Inflammatory macrophage treated with lipopolysaccharide for 1 hour (primary cell): ENCODE measurements around the gene MAN1A1.
"Not testable (repeated sequence)": the region's sequence is repeated elsewhere in the genome, so short reads cannot be mapped to it uniquely, and the experiment has no call there.

Experiments used
- DNase-seq, 2 donors: peaks; one replicate each; pipeline ENCODE4 v3.0.0-alpha.2; 2020 to 2022

The MAN1A1 gene

DNA sequence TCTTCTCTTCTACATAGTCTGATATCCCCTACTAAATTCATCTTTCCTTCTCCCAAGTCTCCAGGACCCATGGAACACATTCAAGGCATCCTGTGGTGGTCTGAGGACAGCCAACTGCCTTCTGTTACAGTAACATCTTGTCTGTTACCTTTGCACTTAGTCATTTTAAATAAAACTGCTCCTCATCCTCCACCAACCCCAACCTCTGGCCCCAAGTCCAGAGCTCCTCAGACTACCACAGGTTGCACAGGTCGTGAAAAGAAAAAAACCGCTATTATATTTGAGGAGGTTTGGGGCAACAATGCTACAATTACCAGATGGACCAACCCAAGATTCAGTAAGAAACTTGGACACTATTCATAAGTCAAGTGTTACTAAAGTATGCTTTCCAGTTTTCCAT lies 49.9 kb downstream of the MAN1A1 start:
- DNase-seq: no peak

DNA sequence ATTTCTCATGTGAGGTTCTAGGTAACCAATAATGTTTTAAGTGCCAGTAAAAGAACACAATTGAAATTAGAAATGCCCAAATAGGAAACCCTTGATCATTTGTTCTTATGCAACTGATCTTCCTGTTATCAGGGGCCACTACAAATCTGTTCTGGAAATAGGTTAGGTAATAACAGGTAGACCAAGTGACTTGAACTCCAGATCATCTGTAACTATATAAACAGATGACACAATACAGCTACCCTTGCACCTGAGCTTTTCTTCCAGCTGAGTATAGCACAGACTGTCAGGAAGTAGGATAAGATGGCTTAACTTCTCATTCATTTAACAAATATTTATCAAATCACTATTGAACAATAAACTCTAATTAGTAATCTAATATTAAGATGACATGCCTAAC lies 52.5 kb downstream of the MAN1A1 start:
- DNase-seq: no peak

DNA sequence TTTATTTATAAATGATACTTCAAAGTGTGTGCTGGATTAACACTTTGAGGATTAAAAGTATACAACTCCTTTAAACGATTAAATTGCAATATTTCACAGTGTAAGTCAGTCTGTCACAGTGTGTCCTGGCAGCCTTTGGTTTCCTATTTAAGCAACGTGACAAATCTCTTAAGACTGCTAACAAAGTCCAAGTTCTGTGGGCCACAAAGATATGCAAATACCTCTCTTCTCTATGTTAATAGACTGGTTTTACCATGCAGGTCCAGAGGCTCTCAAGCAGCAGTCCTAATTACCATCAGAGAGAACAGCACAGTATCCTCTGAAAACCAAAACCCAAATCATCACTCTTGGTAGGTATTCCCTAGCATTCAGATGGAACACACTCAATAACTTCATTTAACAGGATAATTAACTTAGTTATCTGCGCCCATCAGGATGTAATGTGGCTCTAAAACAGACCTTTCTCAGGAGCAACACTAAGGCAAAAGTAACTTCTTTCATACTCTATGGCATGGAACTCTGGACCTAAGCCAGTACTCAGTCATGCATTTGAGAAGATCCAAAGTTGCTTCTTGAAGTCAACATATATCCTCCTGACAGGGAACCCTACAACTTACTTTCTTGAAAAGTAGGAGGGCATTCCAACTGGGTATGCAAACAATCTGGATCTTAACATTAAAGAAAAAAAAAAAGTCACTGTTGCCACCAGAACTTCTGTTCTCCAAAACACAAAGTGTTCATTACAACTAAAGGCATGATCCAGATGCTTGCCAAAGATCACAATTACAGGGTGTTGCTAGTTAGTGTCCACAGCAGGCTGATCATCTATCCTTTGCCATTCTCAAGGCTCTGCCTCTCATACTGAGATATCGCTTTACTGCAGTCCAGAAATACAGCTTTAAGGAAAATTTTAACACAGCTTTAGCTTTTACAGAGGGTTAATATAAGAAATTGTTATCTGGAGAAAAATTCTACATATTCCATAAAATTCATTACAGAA lies 53.2 kb downstream of the MAN1A1 start:
- DNase-seq: no peak

DNA sequence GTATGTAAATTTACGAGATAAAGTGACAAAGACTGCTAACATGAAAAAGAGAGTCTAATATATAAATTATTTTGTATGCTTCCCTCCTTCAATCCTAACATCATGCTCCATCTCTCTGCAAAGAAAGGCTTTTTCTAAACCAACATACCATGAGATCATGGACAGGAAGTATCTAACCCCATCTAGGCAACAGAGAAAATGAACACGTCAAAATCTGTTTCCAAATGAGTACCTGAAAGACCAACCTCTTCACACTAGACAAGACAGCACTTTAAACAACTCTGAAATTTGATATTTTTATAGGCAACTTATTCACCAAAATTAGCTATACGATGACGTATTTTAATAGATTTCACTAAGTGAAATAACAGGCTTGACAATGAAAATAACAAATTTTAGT lies 54.6 kb downstream of the MAN1A1 start:
- no peak for DNase-seq

DNA sequence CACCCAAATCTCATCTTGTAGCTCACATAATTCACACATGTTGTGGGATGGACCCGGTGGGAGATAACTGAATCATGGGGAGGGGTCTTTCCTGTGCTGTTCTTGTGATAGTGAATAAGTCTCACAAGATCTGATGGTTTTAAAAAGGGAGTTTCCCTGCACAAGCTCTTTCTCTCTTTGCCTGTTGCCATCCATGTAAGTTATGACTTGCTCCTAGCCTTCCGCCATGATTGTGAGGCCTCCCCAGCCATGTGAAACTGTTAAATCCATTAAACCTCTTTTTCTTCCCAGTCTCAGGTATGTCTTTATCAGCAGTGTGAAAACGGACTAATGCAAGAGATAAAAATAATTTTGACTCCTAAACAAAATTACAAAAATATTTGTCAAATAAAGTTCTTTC lies 58.5 kb downstream of the MAN1A1 start:
- DNase-seq: not testable (repeated sequence)

DNA sequence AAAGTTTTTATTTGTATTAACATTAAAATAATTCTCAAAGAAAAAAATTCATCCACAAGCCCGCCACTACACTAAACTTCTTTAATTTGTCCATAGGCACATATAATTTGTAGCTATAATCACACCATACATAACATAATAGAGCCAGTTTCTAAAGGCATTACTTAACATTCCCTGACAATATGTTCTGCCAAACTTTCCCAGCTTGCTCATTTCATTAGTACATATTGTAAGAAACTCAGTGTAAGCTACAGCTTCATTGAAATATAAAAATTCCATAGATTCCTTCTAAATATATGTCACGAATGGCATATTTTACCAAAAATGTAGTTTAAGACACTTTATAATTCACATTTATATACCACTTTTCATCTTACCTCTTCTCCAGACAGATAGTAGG lies 59.3 kb downstream of the MAN1A1 start:
- no peak for DNase-seq

DNA sequence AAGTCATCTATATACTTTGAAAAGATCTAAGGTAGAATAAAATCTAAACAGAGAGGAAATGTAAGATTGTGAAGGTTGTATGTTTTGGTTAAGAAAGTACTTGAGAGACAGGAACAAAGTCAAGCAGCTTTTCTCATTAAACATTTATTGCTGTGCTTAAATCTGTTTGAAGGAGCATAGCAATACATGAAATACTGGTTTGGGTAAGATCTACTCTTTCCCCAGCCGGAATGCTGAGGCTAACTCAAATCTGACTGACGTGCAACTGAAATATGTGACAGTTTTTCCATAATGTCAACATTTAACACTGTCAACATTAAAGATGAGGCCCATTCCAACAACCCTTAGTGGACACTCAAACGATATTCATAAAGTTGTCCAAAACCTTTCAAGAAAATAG lies 59.9 kb downstream of the MAN1A1 start:
- DNase-seq: no peak

DNA sequence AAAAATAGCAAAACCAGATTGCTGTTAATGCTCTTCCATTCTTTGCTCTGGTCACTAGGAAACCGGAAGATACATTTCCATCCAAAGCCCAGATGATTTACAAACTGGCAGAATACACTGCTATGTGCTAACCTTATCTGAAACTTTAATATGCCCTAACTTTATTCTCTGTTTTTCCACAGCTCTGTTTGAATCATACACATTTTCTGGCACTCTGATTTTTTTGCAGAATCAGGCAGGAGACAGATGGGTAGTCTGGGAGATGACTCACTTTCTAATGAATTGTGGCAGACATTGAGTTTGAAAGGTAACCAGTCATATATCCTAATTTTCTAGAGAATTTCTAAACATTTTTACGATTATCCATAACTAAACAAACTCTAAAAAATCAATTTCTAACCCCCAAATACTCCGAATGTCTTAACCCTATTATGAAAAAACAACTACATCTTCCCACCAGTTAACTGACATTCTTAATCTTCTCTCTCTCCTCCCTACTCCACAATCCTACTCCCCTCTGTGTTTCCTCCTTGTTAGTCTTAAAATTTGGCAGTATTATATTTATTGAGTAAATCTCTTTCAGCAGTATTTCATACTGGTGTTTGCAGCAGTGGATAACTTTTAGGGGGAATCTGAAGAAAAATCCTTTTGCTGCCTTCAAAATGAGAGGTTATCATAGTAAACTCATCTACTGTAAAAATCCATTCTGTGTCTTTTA lies 63.5 kb downstream of the MAN1A1 start:
- no peak for DNase-seq

DNA sequence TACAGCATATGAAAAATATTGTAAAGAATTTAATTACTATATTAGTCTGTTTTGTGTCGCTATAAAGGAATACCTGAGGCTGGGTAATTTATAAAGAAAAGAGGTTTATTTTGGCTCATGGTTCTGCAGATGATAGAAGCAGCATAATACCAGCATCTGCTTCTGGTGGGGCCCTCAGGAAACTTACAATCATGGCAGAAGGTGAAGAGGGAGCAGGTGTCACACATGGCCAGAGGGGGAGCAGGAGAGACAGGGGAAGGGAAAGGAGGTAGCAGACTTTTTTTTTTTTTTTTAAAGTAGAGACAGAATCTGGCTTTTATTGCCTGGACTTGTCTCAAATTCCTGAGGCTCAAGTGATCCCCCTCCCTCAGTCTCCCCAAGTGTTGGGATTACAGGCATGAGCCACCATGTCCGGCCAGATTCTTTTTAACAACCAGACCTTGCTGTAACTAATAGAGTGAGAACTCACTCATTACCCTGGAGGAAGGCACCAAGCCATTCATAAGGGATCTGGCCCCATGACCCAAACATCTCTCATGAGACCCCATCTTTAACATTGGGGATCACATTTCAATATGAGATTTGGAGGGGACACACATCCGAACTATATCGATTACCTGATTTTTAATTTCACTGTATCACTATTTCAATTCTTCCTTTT lies 64.6 kb downstream of the MAN1A1 start:
- no peak for DNase-seq

DNA sequence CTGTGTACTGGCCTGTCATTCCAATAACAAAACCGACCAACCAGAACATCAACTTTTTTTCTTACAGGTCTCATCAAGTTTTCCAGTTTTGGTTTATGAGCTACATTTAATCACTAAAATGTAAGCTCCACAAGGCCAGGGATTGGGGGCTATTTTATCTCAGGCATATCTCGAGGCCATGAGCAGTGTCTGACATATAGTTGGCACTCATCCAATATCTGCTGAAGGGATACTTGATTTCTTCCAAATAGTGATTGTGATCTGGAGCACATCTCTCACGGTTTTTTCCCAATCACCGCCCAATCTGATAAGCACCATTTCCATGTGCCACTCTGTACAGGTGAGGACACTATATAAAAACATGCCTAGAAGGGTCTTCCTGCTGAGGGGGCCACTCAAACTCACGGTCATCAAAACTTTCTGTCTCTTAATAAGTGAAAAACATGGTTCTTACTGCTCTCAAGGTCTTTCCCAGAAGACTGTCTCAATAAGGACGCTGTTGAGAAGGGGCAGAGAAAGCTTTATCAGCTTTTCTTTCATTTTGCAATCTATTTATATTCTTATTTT lies 65.5 kb downstream of the MAN1A1 start:
- no peak for DNase-seq

DNA sequence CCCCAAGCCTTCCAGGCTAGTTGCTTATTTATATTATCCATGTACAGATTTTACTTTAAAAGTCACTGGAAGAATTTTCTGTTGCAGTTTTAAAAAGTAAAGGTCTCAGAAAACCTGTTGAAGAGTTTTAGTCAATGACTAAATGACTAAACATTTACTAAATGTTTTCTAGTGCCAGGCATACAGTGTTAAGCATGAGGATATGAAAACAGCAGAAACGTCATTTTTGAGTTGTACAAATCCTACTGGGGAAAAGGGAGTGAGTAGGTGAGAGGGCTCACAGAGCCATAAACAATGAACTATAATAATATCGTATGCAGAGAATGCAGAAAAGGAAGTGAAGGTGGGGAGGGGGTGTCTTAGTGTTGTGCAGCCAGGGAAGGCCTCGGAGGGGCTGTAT lies 66.3 kb downstream of the MAN1A1 start:
- no peak for DNase-seq

DNA sequence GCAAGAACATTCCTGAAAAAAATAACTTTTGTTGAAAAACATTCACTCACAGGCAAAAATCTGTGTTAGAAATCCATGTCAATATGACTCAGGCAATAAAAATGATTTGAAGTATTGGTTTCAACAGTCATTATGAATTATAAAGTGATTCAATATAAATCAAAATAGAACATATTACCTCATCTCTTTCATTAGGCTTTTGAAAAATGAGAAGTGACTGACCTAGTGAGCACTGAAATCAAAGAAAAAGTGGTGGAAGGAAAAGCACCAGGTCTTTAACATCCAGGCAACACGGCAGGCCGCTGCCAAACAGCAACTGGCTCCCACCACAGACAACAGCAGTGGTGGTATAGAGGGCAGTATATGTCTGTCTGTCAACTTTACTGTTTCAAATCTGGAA lies 68.9 kb downstream of the MAN1A1 start:
- no peak for DNase-seq

DNA sequence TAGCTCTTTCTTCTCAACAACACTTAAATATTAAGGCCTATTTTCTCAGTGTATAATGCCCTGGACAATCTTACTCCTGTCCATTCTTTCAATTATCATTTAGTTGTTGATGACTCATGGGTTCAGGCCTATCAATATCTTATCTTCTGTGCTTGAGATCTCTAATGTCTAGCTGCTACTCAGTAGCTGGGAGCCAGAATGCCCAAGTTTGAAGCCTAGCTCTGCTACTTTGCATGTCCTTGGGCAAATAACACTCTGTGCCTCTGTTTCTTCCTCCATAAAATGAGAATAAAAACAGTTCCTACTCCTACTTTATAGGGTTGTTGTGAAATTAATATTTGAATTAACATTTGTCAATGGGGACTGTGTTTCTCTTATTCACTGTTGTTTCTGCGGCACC lies 69.5 kb downstream of the MAN1A1 start:
- DNase-seq: no peak

DNA sequence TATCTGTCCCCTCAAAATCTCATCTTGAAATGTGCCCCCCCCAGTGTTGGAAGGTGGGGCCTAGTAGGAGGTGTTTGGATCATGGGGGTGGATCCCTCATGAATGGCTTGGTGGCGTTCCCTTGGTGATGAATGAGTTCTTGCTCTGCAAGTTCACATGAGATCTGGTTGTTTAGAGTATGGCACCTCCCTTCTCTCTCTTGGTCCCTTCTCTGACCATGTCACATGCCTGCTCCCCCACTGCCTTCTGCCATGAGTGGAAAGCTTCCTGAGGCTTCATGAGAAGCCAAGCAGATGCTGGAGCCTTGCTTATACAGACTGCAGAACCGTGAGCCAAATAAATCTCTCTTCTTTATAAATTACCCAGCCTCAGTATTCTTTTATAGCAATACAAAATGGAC lies 70.9 kb downstream of the MAN1A1 start:
- no peak for DNase-seq

DNA sequence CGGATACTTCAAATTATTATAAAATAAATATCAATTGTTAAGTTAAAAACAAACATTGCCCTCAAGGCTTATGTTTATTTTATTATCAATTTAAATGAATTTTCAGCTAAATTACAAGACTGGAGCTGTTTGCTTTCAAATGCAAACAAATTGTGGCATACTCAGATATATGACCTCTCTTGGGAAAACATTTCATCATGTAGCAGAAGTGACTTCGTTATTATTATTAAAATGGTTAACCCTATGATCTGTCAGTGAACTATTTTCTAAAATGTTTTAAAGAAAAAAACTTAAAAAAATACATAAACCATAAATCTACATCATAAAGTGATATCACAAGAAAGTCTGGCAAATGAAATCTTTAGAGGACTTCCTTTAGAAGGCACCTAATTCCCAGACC lies 72.5 kb downstream of the MAN1A1 start:
- no peak for DNase-seq

DNA sequence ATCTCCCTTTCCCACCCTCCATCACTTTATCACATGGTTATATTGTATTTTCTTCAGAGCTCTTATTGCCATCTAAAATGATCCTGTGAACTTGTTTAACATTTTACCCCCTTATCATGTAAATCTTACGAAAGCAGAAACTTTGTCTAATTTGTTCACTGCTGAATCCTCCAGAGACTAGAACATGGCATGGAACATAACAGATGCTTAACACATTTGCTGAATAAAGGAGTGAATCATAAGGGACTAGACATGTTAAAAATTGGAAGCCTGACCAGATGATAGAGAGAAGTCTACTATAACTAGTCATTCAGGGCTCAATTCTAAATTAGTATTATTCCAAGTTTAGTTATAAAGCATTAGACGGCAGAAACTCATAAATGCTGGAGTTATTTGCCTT lies 73.3 kb downstream of the MAN1A1 start:
- DNase-seq: no peak

DNA sequence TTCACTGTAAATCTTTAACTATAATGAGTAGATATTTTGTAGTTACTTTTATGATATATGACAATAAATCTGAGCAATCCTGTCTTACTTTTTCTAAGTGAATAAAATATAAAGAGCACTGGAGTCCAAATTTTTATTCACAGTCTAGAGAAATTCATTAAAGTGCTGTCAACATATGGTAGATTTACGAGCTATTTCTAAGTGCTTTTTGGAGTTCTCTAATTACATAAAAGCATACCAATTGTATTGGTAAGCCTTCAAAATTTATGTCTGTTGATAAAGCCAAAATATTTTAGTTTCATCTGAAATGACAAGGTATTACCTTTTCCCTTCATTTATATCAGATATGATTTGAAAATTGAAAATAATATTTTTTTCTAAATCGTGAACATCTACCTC lies 75.4 kb downstream of the MAN1A1 start:
- no peak for DNase-seq

DNA sequence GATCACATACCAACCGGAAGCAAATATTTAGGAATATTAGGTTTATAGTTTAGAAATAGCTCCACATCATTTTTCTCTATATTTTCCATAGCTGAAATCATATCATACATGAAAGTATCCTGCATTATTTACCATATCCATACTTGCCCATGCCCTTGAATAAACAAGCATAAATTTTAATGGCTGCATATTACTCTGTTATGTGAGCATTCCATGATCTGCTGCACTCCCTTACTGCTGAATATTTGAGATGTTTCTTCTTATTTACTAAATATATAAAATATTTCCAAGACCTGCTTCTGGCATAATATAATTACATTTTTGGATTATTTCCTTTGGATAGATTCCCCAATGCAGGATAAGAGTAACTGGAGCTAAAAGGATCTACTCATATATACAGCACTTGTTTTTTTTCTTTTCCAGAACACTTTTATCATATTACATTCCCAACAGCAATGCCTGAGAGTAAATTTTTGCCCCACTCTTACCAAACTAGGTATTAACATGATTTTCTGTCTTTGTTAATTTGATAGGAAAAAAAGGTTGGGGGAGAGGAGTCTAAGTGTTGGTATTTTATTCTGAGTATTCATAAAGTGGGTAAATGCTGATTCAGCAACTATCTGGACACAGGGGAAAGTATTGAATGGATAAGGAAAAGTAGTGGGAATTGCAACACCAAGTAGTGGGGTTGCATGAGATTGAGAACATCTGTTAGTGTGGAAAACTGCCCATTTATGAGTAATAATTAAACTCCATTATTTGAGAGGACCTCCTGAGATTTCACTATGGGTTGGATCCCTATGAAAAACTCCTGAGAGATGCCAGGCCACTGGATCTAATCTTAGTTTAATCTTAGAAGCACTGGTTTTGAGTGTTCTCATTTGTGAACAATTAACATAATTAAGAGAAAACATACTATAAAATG lies 76.0 kb downstream of the MAN1A1 start:
- no peak for DNase-seq

DNA sequence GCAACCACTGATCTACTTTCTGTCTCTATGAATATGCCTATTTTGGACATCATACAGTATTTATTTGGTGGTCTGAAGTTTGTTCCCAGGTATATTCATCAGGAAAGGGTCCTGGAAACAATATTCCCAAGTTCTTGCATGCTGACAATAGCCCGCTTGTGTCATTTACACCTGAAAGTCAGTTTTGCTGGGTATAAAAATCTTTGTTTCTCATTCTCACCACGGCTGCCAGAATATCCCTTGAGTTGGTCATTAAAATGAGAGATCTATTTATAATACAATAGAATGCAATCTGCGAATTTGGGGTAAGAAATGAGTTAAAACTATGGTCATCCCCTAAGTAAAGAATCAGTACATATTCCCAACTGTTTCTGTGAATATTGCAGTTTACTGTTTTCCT lies 79.0 kb downstream of the MAN1A1 start:
- no peak for DNase-seq

DNA sequence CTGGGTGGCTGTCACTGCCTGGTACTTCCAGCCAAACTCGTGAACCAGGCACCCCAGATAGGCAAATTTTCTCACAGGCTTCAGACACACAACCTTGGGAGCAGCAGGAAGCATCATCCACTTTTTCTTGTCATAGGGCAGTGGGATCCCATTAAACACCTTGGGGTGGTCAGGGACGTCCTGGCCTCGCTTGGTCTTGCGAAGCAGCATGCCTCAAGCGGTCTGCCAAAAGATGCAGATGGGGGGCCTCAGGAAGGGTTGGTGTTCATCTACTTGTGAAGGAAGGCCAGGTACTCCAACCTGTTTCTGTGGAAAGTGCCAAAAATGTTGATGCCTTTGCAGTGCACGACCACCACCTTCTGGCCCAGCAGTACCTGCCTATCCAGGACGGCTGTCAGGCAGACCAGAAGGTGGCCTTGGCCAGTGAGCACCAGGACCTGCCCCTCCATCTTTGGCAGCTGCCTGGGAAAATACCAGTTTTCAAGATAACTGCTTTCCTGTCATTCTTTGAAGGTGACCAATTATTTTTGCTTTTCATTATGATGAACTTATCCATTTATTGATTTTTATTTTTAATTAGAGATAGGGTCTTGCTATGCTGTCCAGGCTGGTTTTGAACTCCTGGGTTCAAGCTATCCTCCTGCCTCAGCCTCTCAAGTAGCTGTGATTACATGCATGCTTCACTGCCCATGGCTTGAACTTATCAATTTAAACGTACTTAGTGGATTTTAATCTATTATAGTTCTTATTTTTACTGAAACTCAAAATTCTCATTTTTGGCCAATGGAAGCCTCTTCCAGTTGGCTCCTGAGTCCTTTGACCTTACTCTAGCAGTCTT lies 80.1 kb downstream of the MAN1A1 start:
- no peak for DNase-seq
